NCI-H1694 treated with DMSO at 0.1 percent for 48 hours (cell line): Measurements from ENCODE around the gene TMEM187.

ENCODE experiments used
- DNase-seq: peaks from one replicate; lab custom pipeline; 2025; lab: John Stamatoyannopoulos, UW

The TMEM187 gene

DNA sequence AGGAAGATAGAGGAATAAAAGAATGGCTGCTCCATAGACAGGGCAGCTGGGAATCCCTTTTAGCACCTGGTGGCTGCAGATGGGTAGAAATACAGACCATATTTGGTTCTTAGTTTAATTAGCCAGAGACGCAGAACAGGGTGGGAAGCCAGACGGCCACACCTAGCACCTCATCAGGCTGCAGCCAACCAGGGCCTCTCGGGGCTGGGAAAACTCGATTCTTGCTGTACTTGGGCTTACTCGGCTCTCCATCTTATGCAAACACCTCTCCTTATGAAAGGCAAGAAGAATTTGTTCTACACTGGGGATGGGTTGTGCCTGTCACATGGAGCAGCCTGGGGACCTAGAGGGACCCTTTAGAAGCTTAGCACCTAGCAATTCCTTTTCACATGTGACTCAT, 27.5 kb downstream of the TMEM187 start:
- DNase-seq: peak; percentile 17

GRCh38 chrX:154002215-154002719, 29.7 kb downstream of the TMEM187 start:
- no peak for DNase-seq

DNA sequence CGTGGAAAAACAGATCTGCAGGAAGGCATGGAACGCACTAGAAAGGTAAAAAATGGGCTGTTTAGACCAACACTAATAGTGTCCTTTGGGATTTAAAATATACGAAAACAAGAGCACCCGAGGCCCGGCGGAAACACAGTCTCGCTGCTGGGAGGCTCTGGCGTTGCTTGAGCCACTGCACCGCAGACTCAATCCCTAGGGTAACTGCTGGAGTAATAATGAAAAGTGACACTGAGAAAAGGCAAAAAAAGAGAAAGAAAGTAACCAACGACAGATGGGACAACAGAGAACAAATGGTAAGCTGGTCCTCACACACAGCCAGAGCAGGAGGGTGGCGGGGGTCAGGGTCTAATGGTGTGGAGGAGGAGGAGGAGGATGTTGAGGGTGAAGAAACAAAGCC, 31.8 kb downstream of the TMEM187 start:
- DNase-seq: no peak

- no peak for DNase-seq
Observed at GRCh38 chrX:154006947-154007346, 34.4 kb downstream of the TMEM187 start.

DNA sequence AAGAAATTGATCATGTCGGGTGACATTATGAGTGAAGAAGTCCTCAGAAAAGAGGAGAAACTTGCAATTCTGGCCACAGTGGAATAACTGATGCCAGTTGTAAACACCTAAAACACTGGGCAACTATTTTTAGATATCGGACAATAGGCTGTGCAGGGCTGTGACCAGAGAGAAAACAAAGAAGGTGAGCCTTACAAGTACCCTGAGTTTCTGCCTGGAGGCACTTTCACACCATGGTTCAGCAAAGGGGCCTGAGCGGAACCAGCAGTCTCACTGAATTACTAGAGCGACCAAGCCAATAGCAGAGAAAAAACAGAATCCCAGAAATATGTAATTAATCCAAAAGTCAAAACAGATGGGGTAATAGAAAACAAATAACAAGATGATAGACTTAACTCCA, 36.0 kb downstream of the TMEM187 start:
- DNase-seq: no peak

GRCh38 chrX:154010330-154011087, 38.0 kb downstream of the TMEM187 start:
- no peak for DNase-seq

GRCh38 chrX:154011376-154012335, 39.1 kb downstream of the TMEM187 start:
- DNase-seq: no peak

DNA sequence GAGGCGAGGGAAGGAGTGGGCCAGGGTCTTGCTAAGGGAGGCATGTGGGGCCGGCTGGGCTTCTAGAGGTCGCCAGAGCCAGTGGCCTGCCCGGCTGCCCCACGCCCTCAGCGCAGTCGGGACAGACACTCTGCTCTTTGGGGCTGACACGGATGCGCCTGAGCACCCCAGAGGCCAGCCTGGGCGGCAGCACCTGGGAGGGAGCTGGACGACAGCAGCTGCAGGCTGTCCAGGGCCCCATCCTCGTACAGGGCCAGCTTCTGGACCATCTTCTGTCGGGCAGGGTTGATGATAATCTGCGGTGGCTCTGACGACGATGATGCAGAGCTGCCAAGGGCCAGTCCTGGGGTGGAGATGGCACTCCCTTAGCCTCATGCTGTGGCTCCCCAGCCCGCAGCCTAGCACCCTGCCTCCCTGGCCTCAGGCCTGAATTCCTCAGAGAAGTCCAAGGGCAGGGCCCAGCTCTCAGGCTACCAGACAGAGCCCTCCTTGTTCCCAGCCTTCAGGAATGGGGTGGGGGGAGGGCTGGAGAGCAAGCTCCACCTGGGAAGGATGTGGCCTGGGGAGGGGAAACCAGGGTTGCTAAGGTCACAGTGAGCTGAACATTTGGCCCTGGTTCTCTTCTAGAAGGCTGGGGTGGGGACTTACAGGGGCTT, 39.9 kb downstream of the TMEM187 start:
- DNase-seq: no peak

- no peak for DNase-seq
Observed at GRCh38 chrX:154013001-154013421, 40.5 kb downstream of the TMEM187 start.

DNA sequence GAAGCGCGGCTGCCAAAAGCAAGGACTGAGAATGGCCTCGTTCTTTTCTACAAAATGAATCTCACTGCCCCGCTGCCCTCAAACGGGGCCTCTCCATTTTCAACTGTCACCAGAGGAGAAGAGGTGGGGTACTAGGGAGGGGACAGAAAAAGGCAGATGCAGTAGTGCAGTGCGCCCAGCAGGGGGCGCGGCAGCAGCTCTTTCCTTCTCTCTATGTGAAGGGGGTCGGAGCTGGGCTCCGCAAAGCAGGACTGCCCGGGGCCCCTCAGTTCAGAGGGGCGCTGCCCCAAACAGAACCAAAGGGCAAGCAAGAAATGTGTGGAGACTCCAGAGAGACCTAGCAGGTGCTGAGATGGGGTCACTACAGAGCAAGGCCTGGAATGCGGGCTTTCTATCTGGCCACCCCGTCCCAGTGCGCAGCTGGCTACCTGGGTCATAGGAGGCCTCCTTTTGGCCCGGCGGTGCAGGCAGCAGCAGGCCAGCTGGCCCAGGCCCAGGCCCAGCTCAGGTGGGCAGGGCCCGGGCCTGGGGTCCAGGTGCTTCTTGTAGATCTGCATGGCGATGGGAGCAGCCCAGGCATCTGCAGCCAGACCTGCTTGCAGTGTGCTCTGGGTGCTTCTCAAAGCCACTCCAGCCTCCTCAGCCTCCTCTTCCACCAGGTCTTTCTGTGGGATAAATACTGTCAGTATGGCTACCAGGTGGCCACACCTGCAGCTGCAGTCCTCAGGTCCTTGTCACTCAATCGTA, 41.2 kb downstream of the TMEM187 start:
- peak; percentile 48 for DNase-seq

GRCh38 chrX:154014429-154015380, 42.2 kb downstream of the TMEM187 start:
- DNase-seq: no peak

- no peak for DNase-seq
Observed at GRCh38 chrX:154015581-154016264, 43.2 kb downstream of the TMEM187 start.

DNA sequence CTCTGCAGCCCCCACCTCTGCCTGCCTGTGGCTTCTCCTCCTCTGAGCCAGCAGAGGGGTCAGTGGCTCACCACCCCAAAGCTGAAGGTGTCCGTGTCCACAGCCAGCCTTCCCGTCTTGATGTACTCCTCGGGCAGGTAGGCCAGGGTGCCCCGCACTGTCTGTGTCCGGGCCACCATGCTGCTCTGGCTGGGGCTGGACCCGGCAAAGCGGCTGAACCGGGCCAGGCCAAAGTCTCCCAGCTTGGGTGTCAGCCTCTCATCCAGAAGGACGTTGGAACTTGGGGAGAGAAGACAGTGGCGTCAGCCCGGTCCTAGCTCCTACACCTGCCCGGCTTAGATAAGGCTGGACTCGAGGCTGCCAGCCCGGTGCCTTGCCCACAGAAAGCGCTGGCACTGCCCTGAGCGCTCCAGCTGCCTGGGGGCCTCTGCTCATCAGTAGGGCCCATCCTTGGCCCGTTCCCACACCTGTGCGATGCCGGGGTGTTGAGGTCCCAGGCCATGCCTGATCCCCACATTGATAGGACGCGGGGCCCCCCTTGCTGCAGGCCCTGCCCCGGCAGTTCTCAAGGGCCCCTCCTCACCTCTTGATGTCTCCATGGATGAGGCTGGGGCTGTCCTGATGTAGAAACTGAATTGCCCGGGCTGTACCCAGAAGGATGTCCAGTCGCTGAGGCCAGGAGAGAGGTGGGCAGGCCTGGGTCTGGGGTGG, 44.0 kb downstream of the TMEM187 start:
- no peak for DNase-seq

- DNase-seq: no peak
Observed at GRCh38 chrX:154017766-154018517, 45.4 kb downstream of the TMEM187 start.

DNA sequence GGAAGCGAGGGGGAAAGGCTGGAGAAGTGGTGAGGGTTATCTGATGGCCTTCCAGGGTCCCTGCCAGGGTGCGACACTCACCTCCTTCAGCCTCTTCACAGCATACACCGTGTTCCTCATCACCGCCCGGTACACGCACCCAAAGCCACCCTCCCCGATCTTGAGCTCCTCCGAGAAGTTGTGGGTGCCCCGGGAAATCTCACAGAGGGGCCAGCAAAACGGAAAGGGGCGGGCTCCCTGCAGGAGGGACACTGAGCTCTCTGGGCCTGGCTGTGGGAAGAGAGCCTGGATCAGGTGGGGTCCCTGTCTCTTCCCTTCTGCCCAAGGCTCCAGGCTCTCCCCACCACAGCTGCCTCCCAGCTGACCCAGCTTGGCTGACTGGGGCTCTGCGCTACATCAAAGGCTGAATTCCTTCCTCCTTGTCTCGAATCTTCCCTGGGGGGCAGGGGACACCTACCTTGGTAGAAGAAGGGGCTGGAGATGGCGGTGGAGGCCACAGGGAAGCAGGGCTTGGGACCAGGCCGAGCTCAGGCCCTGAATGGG, 46.0 kb downstream of the TMEM187 start:
- DNase-seq: no peak

DNA sequence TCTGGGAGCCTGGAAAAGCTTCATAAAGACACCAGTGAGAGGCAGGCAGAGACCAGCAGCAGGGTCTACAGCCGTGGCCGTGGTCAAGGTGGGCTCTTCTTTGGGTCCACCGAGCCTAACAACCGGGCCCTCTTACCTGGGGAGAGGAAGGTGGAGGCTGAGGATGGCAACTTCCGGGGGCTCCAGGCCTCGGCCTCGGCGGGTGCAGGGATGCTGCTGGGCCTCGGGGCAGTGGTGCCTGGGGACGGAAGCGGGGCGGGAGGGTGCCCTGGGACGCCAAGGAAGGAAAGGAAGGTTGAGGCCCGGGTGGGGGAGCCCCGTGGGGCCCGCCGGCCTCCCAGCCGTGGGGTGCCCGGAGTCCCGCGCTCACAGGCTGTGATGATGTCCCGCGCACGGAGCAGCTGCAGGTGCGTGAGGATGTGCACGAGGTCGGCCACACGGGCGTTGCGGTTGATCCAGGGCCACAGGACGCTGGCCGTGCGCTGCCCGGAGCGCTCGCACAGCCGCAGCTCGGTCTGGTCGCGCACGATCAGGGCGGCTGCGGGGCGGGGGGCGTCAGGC, 46.6 kb downstream of the TMEM187 start:
- no peak for DNase-seq

DNA sequence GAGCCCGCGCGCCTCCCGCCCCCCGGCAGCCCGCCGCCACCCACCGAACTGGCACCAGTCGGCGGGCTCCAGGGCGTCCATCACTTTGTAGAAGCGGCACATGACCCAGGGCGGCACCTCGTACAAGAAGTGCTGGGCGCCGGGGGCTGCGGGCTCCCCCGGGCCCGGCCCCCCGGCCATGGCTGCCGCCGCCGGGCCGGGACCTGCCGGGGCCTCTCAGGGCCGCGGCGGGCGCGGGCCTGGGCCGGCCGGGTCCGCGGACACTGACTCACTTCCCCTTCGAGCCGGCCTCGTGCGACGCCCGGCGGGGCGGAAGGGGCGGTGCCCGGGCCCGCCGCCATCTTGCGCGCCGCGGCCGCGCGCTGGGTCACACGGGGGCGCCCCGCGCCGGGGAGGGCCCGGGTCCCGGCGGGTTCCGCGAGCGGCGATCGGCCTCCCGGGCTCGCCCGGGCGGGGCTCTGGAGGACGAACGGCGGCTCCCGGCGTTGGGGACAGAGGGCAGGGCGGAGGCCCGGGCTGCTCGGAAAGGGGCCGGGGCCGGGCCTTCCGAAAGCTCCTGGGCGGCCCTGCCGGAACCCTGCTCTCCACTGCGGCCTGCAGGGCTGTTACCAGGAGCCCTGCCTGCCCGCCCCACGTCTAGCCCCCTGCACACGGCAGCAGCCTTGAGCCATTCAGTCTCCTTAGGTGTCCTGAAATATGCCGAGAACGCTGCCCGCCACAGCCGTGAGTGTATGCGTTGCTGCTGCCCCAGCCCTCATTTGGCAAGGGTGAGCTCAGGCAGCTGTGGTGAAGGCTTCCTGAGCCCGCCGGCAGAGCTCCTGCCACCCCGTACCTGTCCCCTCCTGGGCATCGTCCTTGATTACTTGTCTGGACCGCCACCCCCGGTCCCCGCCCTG, 47.3 kb downstream of the TMEM187 start, which contains the start of gene IRAK1:
IRAK1 (minus strand) TSS at position 270 of the 896 bp plus-strand sequence; CDS start at position 180, 90 bp downstream.
- DNase-seq: no peak
